H1 (cell line): ENCODE results near the gene CAPG. TPM values are rescaled to one million over a fixed set of nuclear protein-coding genes. Genes with fewer than 3 reads are reported as not detected.

Source experiments
- CHD7 ChIP-seq: fragments of 300-600 bp; sonication (generic); IDR thresholded peaks from 2 replicates; pipeline ENCODE4 v1.7.1; 2012; ENCODE audit warnings: low read length, moderate library complexity, mild to moderate bottlenecking, inconsistent platforms; ENCODE audit not compliant: insufficient replicate concordance
- POLR2AphosphoS5 ChIP-seq: IDR thresholded peaks from 2 replicates; pipeline ENCODE4 v1.6.1; 2011; ENCODE audit warnings: low read depth, low read length
- TEAD4 ChIP-seq: IDR thresholded peaks from 2 replicates; pipeline ENCODE4 v1.6.1; 2012; ENCODE audit warnings: low read depth, low read length, inconsistent platforms, mixed read lengths
- polyA plus RNA-seq, 7 experiments: library from polyadenylated mRNA; depleted of rRNA in 3 of 7; stranded (reverse) in 5 of 7; unstranded in 2 of 7; fragments of >200 nt in 5 of 7; fragments of 200-250 nt in 2 of 7; gene quantifications; 1 replicate in 5 of 7; 2 replicates in 1 of 7; 4 replicates in 1 of 7; pipeline versions ENCODE4 v1.2.1 to v1.2.3, GENCODE V29; 2011 to 2013; ENCODE audit warnings: missing spikeins in 2 of 7, mixed read lengths in 2 of 7
- total RNA-seq: library from RNA; stranded (reverse); fragmentation: NEBNext Ultra II Directional; extraction: Animal tissue kit (Norgen Biotek cat#: 25700); gene quantifications from 2 replicates; pipeline ENCODE4 v1.2.1, GENCODE V29; 2021

The CAPG gene
- total and polyA plus RNA-seq, 2 of the 8 experiments (the other 6 are each of a cell fraction or from before 2014, with no cell fraction given): 80.5 to 89.0 TPM

- TF ChIP-seq CHD7 (no peak), TEAD4 (no peak), POLR2AphosphoS5 (0 out of 2 replicates have a peak, but pooled peaks have one; percentile 10)
These were observed 28.2 kb upstream of the CAPG start (continued) for GRCh38 chr2:85438201-85439024.
